Activated naive CD8-positive, alpha-beta T cell (primary cell): ENCODE results near the gene MFN2.
A peak's percentile ranks its signal among the peaks of the same experiment; 100 is the strongest.

Experiments used
- H3K27ac Mint-ChIP-seq: one replicate; pipeline ENCODE4 v1.8.0; 2021; ENCODE audit warnings: mixed read lengths
- H3K27me3 Mint-ChIP-seq: one replicate; pipeline ENCODE4 v1.8.0; 2021; ENCODE audit warnings: mixed read lengths
- H3K36me3 Mint-ChIP-seq: one replicate; pipeline ENCODE4 v1.8.0; 2021; ENCODE audit warnings: mixed read lengths
- H3K4me1 Mint-ChIP-seq: one replicate; pipeline ENCODE4 v1.8.0; 2021; ENCODE audit warnings: low read depth, mixed read lengths
- H3K4me3 Mint-ChIP-seq: one replicate; pipeline ENCODE4 v1.8.0; 2021; ENCODE audit warnings: mild to moderate bottlenecking, mixed read lengths
- H3K9me3 Mint-ChIP-seq: one replicate; pipeline ENCODE4 v1.8.0; 2021; ENCODE audit warnings: low read depth, mixed read lengths

Gene MFN2

DNA sequence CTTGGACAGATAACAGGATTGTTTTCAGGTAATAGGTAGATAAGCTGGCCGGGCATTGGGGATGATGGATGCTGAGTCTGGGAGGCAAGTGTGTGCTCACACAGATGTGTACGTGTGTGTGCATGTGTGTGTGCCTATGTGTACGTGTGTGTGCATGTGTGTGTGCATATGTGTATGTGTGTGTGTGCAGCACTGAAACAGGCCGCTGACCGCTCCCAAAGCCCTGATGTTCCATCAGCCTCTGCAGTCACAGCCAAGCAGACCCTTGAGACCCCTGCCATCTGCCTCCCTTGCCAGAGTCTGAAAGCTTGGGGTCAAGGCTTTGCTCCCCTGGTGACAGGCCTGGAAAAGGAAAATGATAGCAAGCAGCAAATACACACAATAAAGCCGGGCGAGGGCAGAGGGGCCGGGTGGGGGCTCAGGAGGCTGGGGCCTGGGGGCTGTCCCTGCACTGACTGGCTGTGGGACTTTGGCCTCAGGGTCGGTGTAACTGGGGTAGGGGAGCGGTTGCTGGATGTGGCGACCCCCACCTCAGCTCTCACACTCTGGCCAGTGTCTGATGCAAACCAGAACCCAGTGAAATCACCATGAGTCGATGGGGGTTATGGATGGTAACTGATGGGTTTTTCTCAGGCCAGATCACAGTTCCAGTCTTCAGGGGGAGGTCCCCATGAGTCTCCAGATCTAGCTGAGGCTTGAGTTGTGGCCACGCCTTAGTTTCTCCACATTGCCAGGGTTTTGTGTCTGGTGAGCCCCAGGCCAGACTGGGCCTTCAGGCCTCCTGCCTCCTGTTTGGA is 73.7 kb downstream of the MFN2 start:
- no peak overlapping the region for H3K27ac Mint-ChIP-seq
- peaks cover 14% of the 10 kb centered on the region for H3K4me1 Mint-ChIP-seq
- no peaks in the 10 kb centered on the region for H3K36me3 Mint-ChIP-seq
- H3K4me3 Mint-ChIP-seq: no peak overlapping the region
- no peaks in the 10 kb centered on the region for H3K27me3 Mint-ChIP-seq
- H3K9me3 Mint-ChIP-seq: no peaks in the 10 kb centered on the region

DNA sequence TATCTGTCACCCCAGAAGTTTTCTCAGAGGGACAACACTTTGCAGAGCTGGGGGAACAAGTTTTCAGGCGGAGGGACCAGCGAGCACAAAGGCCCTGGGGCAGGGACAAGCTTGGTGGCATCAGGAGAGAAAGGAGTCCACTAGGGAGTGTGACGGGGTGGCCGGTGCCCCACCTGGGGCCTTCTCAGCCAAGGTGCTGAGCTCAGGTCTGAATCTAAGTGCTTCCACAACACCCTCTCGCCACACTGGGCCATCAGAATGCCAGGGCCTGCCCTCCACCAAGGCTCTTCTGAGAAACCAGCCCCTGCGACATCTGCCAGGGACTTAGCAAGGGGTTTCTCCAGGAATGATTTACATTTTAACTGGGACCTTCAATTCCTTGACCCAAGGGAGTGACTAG is 75.0 kb downstream of the MFN2 start:
- H3K36me3 Mint-ChIP-seq: no peaks in the 10 kb centered on the region
- H3K27ac Mint-ChIP-seq: no peak overlapping the region
- peaks cover 23% of the 10 kb centered on the region for H3K4me1 Mint-ChIP-seq
- no peak overlapping the region for H3K4me3 Mint-ChIP-seq
- H3K9me3 Mint-ChIP-seq: no peaks in the 10 kb centered on the region
- H3K27me3 Mint-ChIP-seq: no peaks in the 10 kb centered on the region

DNA sequence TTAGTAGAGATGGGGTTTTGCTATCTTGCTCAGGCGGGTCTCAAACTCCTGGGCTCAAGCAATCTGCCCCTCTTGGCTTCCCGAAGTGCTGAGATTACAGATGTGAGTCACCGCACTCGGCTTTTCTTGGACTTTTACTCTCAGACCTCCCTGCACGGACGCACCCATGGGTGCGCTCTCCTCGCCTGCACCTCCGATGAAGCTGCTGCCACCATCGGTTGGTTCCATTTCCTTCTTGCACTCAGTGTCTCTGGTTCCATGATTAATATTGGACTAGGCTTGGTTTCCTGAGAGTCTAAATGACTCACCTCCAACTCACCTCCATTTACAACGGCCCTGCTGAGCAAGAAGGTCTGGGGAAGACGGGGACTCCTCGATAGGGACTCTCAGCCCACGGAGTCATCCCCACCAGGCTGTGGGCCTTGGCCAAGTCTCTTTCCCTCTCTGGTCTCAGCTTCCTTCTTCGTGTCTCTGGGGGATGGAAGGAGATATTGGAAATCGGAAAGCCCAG is 76.1 kb downstream of the MFN2 start:
- no peaks in the 10 kb centered on the region for H3K27me3 Mint-ChIP-seq

DNA sequence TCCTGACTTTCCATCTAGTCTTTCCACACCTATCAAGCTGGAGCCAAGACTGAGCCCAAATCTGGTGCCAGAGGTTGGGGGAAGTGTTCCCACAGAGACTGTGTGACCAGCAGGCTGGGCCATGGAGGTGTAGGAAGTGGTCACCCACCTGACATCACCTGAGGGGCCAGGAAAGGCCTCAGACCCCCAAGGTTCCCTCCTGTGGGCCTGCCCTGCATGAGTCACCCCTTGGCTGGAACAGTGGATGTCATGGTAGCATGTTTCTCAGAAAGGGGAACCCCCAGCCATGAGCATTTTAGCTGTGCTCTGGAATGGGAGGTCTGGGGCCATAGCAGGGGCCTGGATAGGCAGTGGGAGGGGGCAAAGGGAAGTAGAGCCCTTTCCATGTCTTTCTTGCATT is 77.1 kb downstream of the MFN2 start:
- H3K27me3 Mint-ChIP-seq: no peaks in the 10 kb centered on the region
- no peaks in the 10 kb centered on the region for H3K36me3 Mint-ChIP-seq
- no peak overlapping the region for H3K27ac Mint-ChIP-seq
- peaks cover 20% of the 10 kb centered on the region for H3K4me1 Mint-ChIP-seq
- no peak overlapping the region for H3K4me3 Mint-ChIP-seq
- H3K9me3 Mint-ChIP-seq: no peaks in the 10 kb centered on the region

More for the DNA sequence above, 76.1 kb downstream of the MFN2 start:
- Mint-ChIP-seq H3K36me3 (no peaks in the 10 kb centered on the region), H3K9me3 (no peaks in the 10 kb centered on the region), H3K27ac (no peak overlapping the region), H3K4me1 (peaks cover 23% of the 10 kb centered on the region), H3K4me3 (no peak overlapping the region)

DNA sequence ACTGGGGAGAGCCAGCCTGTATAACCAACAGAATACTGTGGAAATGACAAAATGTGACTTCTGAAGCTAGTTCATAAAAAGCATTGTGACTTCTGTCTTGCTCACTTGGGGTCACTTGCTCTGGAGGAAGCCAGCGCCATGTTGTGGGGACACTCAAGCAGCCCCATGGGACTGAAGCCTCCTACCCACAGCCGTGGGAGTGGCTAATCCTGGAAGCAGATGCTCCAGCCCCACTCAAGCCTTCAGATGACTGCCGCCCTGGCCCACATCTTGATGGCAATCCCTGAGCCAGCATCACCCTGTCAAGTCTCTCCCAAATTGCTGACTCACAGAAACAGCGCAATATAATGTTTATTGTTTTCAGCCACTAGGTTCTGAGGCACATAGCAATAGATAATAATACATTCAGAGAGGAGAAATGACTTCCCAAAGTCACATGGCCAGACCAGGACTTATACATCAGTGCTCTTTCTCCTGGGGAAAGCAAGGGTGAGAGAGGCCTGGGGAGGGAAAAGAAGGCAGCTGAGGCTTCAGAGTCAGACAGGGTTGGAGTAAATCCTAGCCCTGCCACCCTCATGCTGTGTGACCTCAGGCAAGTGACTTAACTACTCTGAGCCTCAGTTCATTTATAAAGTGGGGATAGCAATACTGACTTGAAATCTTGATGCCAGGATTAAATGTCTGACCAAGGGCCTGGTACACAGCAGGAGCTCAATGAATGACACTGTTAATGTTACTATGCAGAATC is 77.9 kb downstream of the MFN2 start:
- Mint-ChIP-seq H3K4me1 (peaks cover 23% of the 10 kb centered on the region), H3K27me3 (no peaks in the 10 kb centered on the region), H3K36me3 (no peaks in the 10 kb centered on the region), H3K27ac (no peak overlapping the region), H3K9me3 (no peaks in the 10 kb centered on the region), H3K4me3 (no peak overlapping the region)

DNA sequence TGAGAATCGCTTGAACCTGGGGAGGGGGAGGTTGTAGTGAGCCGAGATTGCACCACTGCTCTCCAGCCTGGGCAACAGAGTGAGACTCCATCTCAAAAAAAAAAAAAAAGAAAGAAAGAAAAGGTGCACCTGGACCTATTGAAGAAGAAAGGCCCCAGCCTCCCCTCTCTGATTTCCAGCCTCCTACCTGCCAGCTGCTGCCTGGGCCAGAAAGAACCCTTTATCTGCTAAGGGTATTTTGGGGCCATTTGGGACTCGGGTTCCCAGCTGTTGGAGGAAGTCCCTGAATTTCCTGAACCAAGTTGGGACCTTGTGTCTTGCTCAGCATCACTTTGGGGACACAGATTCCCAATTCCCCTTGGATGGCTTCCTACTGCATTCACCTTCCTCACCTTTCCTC is 79.0 kb downstream of the MFN2 start:
- no peaks in the 10 kb centered on the region for H3K9me3 Mint-ChIP-seq
- peaks cover 30% of the 10 kb centered on the region for H3K4me1 Mint-ChIP-seq
- no peak overlapping the region for H3K27ac Mint-ChIP-seq
- peak overlapping the region; percentile 40 for H3K4me3 Mint-ChIP-seq
- H3K27me3 Mint-ChIP-seq: peaks cover 2% of the 10 kb centered on the region
- no peaks in the 10 kb centered on the region for H3K36me3 Mint-ChIP-seq

DNA sequence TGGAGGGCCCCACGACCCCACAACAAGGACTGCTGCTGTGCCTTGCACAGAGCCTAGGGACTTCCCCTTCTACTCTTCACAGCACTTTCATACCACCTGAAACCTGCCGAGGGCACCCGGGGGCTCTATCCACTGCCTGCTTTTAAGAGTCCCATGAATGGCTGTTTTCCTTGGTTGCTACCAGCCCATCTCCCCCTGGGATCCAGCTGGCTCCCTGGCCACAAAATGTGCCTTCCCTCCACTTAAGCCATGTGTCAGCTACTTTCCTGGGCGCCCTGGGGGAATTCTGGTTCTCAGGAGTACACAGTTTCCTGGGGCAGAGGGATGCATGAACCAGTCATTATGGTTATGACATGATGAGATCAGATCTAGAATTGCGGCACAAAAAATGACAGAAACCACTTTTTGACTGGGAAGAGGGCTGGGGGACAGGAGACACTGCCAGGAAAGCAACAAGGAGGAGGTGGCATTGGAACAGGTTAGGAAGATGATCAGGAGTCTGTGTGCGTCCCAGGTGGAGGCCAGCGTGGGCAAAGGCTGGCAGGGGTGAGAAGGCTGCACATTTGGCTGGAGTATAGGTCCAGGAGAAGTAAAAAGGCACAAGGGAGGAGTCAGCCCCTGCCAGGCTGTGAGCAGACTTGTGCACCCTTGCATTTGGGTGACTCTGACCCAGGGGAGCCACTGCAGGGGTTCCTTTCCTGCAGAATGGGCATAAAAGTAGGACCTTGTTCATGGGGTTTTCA is 79.6 kb downstream of the MFN2 start:
- no peaks in the 10 kb centered on the region for H3K36me3 Mint-ChIP-seq
- H3K4me3 Mint-ChIP-seq: peak overlapping the region; percentile 40
- H3K9me3 Mint-ChIP-seq: no peaks in the 10 kb centered on the region
- peaks cover 35% of the 10 kb centered on the region for H3K4me1 Mint-ChIP-seq
- H3K27ac Mint-ChIP-seq: no peak overlapping the region
- H3K27me3 Mint-ChIP-seq: peaks cover 6% of the 10 kb centered on the region

DNA sequence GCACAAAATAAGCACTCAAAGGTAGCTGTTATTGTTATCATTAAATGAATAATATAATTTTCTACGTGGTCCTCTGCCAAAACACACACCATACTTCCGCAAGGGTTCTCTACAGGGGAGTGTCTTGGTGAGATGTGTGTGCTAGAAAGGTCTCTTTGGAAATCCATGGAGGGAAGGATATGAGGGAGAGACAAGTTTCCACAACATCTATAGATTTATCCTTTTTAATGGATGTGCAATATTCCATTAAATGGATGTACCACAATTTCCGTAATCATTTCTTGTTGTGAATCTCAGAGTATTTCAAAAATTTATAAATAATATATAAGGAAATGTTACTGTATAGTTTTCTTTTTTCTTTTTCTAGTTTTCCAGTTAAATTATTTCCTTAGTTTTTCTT is 80.3 kb downstream of the MFN2 start:
- Mint-ChIP-seq H3K4me1 (peaks cover 36% of the 10 kb centered on the region), H3K27me3 (peaks cover 6% of the 10 kb centered on the region), H3K27ac (no peak overlapping the region), H3K4me3 (no peak overlapping the region), H3K36me3 (no peaks in the 10 kb centered on the region), H3K9me3 (no peaks in the 10 kb centered on the region)
